GM23338 (cell line): ENCODE measurements around the gene PHTF2.

Experiments used
- ZNF114 ChIP-seq: fragments of 250-450 bp; sonication (Bioruptor Pico); IDR thresholded peaks from 2 replicates; pipeline ENCODE4 v1.5.0; 2020; ENCODE audit warnings: mild to moderate bottlenecking, moderate library complexity
- TF ChIP-seq, protein P1 (sequence below), 2 experiments: fragments of 200-600 bp in 1 of 2; sonication (generic) in 1 of 2; conservative IDR thresholded peaks; 2 replicates each; pipeline versions ENCODE4 v1.5.1 to v1.6.1; 2016 to 2017; ENCODE audit warnings: antibody characterized with exemption in 2 of 2, low read depth in 2 of 2, mild to moderate bottlenecking in 2 of 2, moderate library complexity in 1 of 2
- TF ChIP-seq, protein P2 (sequence below): IDR thresholded peaks from 2 replicates; pipeline ENCODE4 v1.6.1; 2016; ENCODE audit warnings: antibody characterized with exemption

DNA sequence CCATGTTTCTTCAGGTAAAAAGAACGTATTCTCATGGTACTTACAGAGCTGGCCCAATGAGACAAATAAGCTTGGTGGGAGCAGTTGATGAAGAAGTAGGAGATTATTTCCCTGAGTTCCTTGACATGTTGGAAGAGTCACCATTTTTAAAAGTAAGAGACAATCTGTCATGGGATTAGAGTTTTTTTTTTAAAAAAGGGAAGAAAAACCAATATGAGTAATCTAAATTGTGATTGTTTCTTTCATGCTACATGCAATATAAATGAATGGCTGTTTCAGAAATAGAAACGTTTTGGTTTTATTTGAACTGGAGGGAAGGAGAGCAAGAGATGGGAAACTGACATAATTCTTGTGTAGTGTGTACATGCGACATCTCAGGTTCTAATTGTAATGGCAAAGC lies 33.1 kb upstream of the PHTF2 start:
- TF ChIP-seq, protein P1, sequence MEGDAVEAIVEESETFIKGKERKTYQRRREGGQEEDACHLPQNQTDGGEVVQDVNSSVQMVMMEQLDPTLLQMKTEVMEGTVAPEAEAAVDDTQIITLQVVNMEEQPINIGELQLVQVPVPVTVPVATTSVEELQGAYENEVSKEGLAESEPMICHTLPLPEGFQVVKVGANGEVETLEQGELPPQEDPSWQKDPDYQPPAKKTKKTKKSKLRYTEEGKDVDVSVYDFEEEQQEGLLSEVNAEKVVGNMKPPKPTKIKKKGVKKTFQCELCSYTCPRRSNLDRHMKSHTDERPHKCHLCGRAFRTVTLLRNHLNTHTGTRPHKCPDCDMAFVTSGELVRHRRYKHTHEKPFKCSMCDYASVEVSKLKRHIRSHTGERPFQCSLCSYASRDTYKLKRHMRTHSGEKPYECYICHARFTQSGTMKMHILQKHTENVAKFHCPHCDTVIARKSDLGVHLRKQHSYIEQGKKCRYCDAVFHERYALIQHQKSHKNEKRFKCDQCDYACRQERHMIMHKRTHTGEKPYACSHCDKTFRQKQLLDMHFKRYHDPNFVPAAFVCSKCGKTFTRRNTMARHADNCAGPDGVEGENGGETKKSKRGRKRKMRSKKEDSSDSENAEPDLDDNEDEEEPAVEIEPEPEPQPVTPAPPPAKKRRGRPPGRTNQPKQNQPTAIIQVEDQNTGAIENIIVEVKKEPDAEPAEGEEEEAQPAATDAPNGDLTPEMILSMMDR (conservative IDR thresholded peaks at IDR 0.05; ENCODE audit: low read depth in 2 of 2) = no peak
- TF ChIP-seq, protein P2, sequence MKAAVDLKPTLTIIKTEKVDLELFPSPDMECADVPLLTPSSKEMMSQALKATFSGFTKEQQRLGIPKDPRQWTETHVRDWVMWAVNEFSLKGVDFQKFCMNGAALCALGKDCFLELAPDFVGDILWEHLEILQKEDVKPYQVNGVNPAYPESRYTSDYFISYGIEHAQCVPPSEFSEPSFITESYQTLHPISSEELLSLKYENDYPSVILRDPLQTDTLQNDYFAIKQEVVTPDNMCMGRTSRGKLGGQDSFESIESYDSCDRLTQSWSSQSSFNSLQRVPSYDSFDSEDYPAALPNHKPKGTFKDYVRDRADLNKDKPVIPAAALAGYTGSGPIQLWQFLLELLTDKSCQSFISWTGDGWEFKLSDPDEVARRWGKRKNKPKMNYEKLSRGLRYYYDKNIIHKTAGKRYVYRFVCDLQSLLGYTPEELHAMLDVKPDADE = no peak
- TF ChIP-seq ZNF114 (CRISPR knock-in tag) = no peak
